Cardiac fibroblast (primary cell): ENCODE results near the gene TSTD2.
"Not testable (repeated sequence)": the region's sequence is repeated elsewhere in the genome, so short reads cannot be mapped to it uniquely, and the experiment has no call there.

Experiments
- DNase-seq, 2 donors: peaks; one replicate each; pipeline versions ENCODE4 v3.0.0 to v3.0.0-alpha.2; 2010; ENCODE audit warnings: low read depth in 2 of 2
- H3K4me3 ChIP-seq, 2 donors: replicated peaks in 1 of 2; 1 replicate in 1 of 2; 2 replicates in 1 of 2; pipeline ENCODE4 v1.5.1; 2011; ENCODE audit warnings: low read depth in 2 of 2, low read length in 2 of 2, mild to moderate bottlenecking in 2 of 2, moderate library complexity in 1 of 2
- CTCF ChIP-seq: IDR thresholded peaks from one replicate; pipeline ENCODE4 v1.5.1; 2011; ENCODE audit warnings: low read depth, mild to moderate bottlenecking, low read length, inconsistent platforms

The TSTD2 gene

DNA sequence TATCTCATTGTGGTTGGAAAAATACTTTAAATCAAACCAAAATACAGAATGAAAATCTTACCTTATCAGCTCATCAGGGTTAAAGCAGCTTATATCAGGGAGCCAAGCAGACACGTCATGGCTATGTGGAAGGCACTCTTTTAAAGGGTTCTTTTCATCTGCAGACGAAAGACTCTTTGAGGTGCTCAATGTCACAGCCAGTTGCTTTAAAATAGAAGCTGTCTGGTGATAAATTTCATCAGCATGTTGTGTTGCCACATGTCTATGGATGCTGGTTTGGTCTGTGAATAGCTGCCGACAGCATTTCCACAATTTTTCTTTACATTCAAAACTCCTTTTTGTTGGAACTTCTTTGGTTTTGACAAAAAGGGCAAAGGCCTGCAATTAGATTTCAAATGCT, 7.5 kb downstream of the TSTD2 start:
- H3K4me3 ChIP-seq, result no peak overlapping the region
- no peak for DNase-seq
- TF ChIP-seq CTCF, result no peak

DNA sequence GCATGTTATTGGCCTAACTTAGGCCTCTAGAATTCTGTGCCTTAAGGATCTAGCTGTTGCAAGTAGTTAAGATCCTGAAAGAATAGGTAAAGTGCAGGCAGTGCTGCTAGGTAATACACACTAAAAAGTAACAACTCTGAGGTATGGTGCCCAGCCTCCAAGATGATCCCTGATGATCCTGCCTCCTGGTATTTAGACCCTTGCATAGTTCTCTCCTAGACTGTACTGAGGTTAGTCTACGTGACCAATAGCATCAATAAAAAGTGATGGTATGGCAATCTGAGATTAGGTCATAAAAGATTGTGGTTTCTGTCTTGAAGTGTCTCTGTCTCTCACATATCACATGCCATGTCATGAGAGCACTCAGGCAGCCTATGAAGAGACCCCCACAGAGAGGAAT, 9.2 kb downstream of the TSTD2 start:
- H3K4me3 ChIP-seq, result no peak overlapping the region
- TF ChIP-seq CTCF, result no peak
- no peak for DNase-seq

DNA sequence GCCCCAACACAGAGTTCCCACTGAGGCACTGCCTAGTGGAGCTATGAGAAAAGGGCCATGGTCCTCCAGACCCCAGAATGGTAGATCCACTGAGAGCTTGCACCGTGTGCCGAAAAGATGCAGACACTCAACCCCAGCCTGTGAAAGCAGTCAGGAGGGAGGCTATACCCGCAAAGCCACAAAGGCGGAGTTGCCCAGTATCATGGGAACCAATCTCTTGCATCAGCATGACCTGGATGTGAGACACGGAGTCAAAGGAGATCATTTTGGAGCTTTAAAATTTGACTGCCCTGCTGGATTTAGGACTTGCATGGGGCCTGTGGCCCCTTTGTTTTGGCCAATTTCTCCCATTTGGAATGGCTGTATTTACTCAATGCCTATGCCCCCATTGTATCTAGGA, 10.7 kb downstream of the TSTD2 start:
- DNase-seq, H3K4me3 ChIP-seq: not testable (repeated sequence)

DNA sequence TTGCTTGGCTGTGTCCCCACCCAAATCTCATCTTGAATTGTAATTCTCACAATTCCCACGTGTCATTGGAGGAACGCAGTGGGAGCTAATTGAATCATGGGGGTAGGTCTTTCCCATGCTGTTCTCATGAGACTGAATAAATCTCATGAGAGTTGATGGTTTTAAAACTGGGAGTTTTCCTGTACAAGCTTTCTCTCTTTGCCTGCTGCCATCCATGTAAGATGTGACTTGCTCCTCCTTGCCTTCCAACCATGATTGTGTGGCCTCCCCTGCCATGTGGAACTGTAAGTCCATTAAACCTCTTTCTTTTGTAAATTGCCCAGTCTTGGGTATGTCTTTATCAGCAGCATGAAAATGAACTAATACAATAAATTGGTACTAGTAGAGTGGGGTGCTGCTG, 13.1 kb downstream of the TSTD2 start:
- not testable (repeated sequence) for H3K4me3 ChIP-seq, DNase-seq

DNA sequence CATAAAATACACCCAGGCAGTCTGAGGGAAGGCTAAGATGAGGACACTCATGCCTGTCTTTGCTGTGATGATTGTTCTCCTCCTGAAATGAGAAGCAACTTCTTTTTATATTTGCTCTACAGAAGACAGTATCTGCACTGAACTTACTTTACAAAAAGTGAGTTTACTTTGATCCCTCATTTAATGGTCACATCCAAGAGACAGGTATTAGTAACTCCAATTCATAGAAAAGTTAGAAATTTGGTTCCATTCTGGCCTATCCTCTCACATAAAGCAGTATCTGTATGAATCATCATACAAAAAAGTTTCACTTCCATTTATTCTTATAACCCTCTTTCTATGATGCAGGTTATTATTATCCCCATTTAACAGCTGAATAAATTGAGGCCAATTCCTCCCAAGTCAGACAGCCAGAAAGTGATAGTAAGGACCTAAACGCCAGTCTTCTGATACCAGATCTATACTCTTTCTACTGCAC, 15.2 kb downstream of the TSTD2 start:
- H3K4me3 ChIP-seq, result no peak overlapping the region
- TF ChIP-seq CTCF, result no peak
- DNase-seq, result no peak

- DNase-seq, result peak; percentile 73 to 81
- H3K4me3 ChIP-seq, result no peak overlapping the region
- peak; percentile 79 for TF ChIP-seq CTCF
Observed at GRCh38 chr9:97615439-97616072, 17.6 kb downstream of the TSTD2 start.

DNA sequence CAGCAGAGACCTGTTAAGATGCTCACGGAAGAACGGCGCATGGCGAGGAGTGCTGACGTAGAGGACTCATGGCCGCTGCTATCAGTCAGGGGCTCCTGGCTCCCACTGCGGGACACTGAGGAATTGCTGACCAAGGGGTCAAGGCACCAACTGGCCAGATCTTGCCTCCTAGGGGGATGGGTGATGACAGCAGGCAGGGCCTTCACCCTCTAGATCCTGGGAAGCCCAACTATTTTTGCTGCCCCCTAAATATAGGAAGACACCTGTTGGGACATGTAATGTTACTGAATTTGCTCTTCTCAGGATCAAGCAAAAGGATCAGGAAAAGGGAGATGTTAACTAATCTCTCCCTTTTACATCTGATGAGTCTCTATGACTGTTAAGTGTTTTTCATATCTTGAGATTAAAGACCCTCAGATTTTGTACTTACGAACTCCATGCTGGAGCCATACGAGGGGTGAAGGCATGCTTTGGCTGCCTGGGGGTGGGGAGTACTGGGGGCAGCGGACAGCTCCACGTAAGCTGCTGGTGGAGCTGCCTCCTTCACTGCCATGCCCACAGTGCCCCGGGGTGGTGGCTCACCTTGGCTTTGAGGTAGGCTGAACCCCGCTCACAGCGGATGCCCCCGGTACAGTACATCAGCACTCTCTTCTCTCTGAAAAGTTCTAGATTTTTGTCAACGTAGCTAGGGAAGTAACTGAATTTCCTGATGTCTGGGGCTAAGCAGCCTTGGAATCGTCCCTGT, 28.1 kb downstream of the TSTD2 start:
- DNase-seq, result no peak
- TF ChIP-seq CTCF, result no peak
- H3K4me3 ChIP-seq, result no peak overlapping the region

- no peak overlapping the region for H3K4me3 ChIP-seq
- no peak for DNase-seq
- no peak for TF ChIP-seq CTCF
Observed at GRCh38 chr9:97602430-97602829, 30.7 kb downstream of the TSTD2 start.
